ENCODE measurements around the gene CRYZ.
"Not testable (repeated sequence)": the region's sequence is repeated elsewhere in the genome, so short reads cannot be mapped to it uniquely, and the experiment has no call there.

- not testable (repeated sequence) for TF ChIP-seq CTCF (IDR thresholded peaks at IDR 0.05; ENCODE audit: low read depth, low read length, poor library complexity, severe bottlenecking); EZH2phosphoT487 (IDR thresholded peaks at IDR 0.05; ENCODE audit: borderline replicate concordance, low read length)
These were observed 541 bp downstream of the CRYZ start for GRCh38 chr1:74732071-74732946.
